Measurements from ENCODE around the gene NR0B1.

The NR0B1 gene

GRCh38 chrX:30296408-30297254 lies 12.6 kb downstream of the NR0B1 start:
- Mint-ChIP-seq H3K27ac (no peak overlapping the region), H3K27me3 (no peaks in the 10 kb centered on the region), H3K4me1 (ENCODE audit: low read depth) (no peaks in the 10 kb centered on the region), H3K4me3 (no peak overlapping the region), H3K9me3 (ENCODE audit: low read depth) (no peaks in the 10 kb centered on the region), H3K36me3 (no peaks in the 10 kb centered on the region)

DNA sequence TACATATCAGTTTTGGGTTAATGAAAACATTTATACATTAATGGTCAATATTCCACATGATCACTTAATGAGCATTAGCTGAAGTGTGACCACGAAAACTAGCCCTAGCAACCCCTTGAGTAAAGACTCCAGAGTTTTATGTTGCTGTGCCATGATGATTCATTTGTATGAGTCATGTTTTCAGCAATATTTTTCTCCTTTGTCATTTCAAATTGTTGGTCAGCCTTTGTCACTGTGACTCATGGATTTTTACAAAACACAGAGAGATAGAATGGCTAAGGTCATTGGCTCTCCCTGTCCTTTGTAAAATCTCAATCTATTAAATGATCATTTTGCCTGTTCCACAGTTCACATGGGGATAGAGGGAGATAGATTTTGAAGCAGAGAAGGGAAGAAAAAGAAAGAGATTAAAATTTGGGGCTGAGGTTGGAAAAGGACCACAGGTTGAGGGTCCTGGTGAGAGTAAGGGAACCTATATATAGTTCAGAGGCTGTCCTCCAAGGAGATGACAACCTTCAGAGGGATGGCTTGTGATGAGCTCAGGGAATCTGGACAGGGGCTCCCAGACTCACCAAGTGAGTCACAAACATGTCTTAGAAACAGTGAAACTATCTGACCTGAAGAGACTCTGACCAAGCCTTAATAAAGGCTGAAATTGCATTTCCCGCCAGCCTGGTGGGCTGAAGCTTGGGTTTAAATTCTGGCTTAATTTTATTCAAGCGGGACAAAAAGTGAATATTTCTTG lies 25.6 kb downstream of the NR0B1 start:
- Mint-ChIP-seq H3K4me1 (ENCODE audit: low read depth) (peaks cover 5% of the 10 kb centered on the region), H3K27me3 (no peaks in the 10 kb centered on the region), H3K9me3 (ENCODE audit: low read depth) (no peaks in the 10 kb centered on the region), H3K27ac (no peak overlapping the region), H3K4me3 (no peak overlapping the region), H3K36me3 (no peaks in the 10 kb centered on the region)

DNA sequence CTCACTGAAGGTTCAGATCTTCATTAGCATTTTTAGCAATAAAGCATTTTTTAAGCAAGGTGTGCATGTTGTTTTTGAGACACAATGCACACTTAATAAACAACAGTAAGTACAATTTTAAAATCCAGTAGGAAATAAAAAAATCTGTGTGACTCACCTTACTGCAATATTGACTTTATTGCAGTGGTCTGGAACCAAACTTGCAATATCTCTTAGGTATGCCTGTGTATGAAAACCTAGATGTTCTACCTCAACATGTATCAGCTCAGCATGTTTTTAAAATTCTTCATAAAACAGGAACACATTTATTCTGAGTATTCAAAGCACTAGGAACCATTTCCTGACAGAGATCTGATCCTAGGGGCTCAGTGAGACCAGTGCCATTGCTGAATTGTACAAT lies 26.7 kb downstream of the NR0B1 start:
- H3K4me1 Mint-ChIP-seq (ENCODE audit: low read depth): peaks cover 5% of the 10 kb centered on the region
- H3K9me3 Mint-ChIP-seq (ENCODE audit: low read depth): no peaks in the 10 kb centered on the region
- H3K27me3 Mint-ChIP-seq: no peaks in the 10 kb centered on the region
- no peaks in the 10 kb centered on the region for H3K36me3 Mint-ChIP-seq
- no peak overlapping the region for H3K27ac Mint-ChIP-seq
- H3K4me3 Mint-ChIP-seq: no peak overlapping the region

DNA sequence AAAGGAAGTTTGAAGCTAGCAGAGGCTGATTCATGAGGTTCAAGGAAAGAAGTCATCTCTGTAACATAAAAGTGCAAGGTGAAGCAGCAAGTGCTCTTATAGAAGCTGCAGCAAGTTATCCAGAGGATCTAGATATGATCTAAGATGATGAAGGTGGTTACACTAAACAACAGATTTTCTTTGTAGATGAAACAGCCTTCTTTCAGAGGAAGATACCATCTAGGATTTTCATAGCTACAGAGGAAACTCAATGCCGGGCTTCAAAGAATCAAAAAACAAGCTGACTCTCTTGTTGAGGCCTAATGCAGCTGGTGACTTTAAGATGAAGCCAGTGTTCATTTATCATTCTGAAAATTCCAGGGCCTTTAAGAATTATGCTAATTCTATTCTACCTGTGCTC lies 28.8 kb downstream of the NR0B1 start:
- H3K4me1 Mint-ChIP-seq (ENCODE audit: low read depth): peaks cover 5% of the 10 kb centered on the region
- no peaks in the 10 kb centered on the region for H3K9me3 Mint-ChIP-seq (ENCODE audit: low read depth)
- no peaks in the 10 kb centered on the region for H3K36me3 Mint-ChIP-seq
- H3K27ac Mint-ChIP-seq: no peak overlapping the region
- no peak overlapping the region for H3K4me3 Mint-ChIP-seq
- no peaks in the 10 kb centered on the region for H3K27me3 Mint-ChIP-seq

GRCh38 chrX:30278365-30278764 lies 30.8 kb downstream of the NR0B1 start:
- H3K9me3 Mint-ChIP-seq (ENCODE audit: low read depth): no peaks in the 10 kb centered on the region
- no peaks in the 10 kb centered on the region for H3K27me3 Mint-ChIP-seq
- peaks cover 5% of the 10 kb centered on the region for H3K4me1 Mint-ChIP-seq (ENCODE audit: low read depth)
- no peaks in the 10 kb centered on the region for H3K36me3 Mint-ChIP-seq
- no peak overlapping the region for H3K4me3 Mint-ChIP-seq
- H3K27ac Mint-ChIP-seq: no peak overlapping the region

DNA sequence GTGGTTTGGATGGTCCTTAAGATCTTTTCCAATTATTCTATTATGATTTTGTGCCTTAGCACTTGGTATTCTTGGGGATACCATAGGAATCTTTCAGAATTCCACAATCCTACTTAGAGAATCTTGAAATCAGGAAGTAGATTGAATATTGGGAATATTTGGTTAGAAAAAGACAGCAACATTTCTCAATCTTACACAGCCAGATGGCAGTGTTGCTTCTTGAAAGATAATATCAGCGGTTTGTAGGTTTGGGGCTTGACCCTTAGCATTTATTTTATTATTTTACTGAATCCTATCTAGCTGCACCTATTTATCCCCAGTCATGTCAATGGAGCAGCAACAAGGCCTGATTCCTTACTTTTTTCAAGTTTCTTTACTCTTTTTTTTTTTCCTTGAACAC lies 33.7 kb downstream of the NR0B1 start:
- Mint-ChIP-seq H3K36me3 (no peaks in the 10 kb centered on the region), H3K27ac (no peak overlapping the region), H3K4me1 (ENCODE audit: low read depth) (peaks cover 5% of the 10 kb centered on the region), H3K27me3 (no peaks in the 10 kb centered on the region), H3K9me3 (ENCODE audit: low read depth) (no peaks in the 10 kb centered on the region), H3K4me3 (no peak overlapping the region)

- H3K4me3 Mint-ChIP-seq: no peak overlapping the region
- H3K27me3 Mint-ChIP-seq: no peaks in the 10 kb centered on the region
- no peak overlapping the region for H3K27ac Mint-ChIP-seq
- no peaks in the 10 kb centered on the region for H3K4me1 Mint-ChIP-seq (ENCODE audit: low read depth)
- no peaks in the 10 kb centered on the region for H3K9me3 Mint-ChIP-seq (ENCODE audit: low read depth)
- no peaks in the 10 kb centered on the region for H3K36me3 Mint-ChIP-seq
Measured at GRCh38 chrX:30270639-30271038, 38.6 kb downstream of the NR0B1 start.

- Mint-ChIP-seq H3K9me3 (ENCODE audit: low read depth) (no peaks in the 10 kb centered on the region), H3K4me1 (ENCODE audit: low read depth) (no peaks in the 10 kb centered on the region), H3K4me3 (no peak overlapping the region), H3K36me3 (no peaks in the 10 kb centered on the region), H3K27me3 (no peaks in the 10 kb centered on the region), H3K27ac (no peak overlapping the region)
Measured at GRCh38 chrX:30262763-30263162, 46.4 kb downstream of the NR0B1 start.

DNA sequence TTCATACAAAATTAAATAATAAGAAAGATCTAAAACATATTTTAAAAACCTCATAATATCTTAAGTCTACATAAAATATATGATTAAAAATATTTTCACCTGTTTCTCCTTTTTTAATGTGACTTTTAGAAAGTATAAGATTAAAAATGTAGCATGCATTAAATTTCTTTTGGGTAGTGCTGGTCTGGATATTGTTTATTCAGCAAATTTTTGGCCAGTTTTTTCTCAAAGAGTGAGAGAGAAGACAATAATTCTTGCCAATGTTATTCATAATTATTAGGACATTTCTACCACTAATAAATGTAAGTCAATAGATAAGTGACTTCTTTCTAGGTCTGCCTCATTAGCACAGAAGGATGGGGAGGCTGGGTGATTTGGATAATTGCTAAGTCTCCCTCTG lies 48.2 kb downstream of the NR0B1 start:
- Mint-ChIP-seq H3K9me3 (ENCODE audit: low read depth) (peaks cover 2% of the 10 kb centered on the region), H3K27ac (no peak overlapping the region), H3K36me3 (no peaks in the 10 kb centered on the region), H3K27me3 (peaks cover 3% of the 10 kb centered on the region), H3K4me3 (no peak overlapping the region), H3K4me1 (ENCODE audit: low read depth) (no peaks in the 10 kb centered on the region)

DNA sequence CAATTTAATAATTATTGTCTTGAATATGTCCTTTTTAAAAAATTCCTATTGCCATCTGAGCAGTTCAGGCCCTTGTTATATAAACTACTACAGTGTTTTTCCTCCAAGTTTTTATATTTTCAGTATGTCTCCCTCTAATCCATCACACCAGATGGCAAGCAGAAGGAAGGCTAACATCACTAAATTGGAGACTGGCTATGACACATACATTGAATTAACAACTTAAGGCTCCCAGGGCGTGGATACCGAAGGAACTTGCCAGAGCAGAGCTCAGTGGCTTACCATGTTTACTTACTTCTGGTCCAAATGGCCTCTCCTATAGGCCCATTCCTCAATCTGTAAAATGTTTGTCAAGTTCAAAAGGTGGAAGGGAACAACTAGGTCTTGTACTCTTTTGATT lies 49.3 kb downstream of the NR0B1 start:
- Mint-ChIP-seq H3K36me3 (no peaks in the 10 kb centered on the region), H3K27ac (no peak overlapping the region), H3K27me3 (peaks cover 3% of the 10 kb centered on the region), H3K4me1 (ENCODE audit: low read depth) (no peaks in the 10 kb centered on the region), H3K9me3 (ENCODE audit: low read depth) (peaks cover 3% of the 10 kb centered on the region), H3K4me3 (no peak overlapping the region)
